Right cardiac atrium (tissue), 5 donors: ENCODE data around the gene SLC25A26. TPM values are rescaled to one million over a fixed set of nuclear protein-coding genes. Genes with fewer than 3 reads are reported as not detected.

Experiments
- ATAC-seq, 2 donors: fragments of 200-7000 bp; cut with Tn5 transposase; one replicate each; pipeline versions ENCODE4 v1.8.0 to v1.9.1; 2020; ENCODE audit warnings: moderate library complexity in 2 of 2, mild to moderate bottlenecking in 1 of 2
- DNase-seq, 3 donors: peaks; one replicate each; pipeline ENCODE4 v3.0.0-alpha.2; 2020
- H3K27ac ChIP-seq: one replicate; pipeline ENCODE4 v1.5.1; 2013; ENCODE audit warnings: mild to moderate bottlenecking, low read length, control low read depth, moderate library complexity
- H3K27me3 ChIP-seq: one replicate; pipeline ENCODE4 v1.6.1; 2013; ENCODE audit not compliant: control insufficient read depth, insufficient read depth
- H3K4me1 ChIP-seq: one replicate; pipeline ENCODE4 v1.6.1; 2013; ENCODE audit warnings: low read length; ENCODE audit not compliant: control insufficient read depth, insufficient read depth
- H3K4me3 ChIP-seq: one replicate; pipeline ENCODE4 v1.5.1; 2013; ENCODE audit warnings: low read length, control low read depth
- H3K9me3 ChIP-seq: one replicate; pipeline ENCODE4 v1.6.1; 2013; ENCODE audit warnings: low read length; ENCODE audit not compliant: control insufficient read depth
- WGBS: extraction: QIAGEN DNeasy Blood & Tissue Kit; methylation state at CpG from one replicate; pipeline ENCODE4 v1.1.7; 2013; 5-methylcytosine and 5-hydroxymethylcytosine counted together
- intact Hi-C, 4 donors: fragments of 100-400 bp; cut with DNase I; formaldehyde crosslinking; loops; one replicate each; pipeline versions ENCODE4 v1.11.0 to v1.14.0; 2022 to 2023
- polyA plus RNA-seq: library from polyadenylated mRNA; stranded (reverse); fragments of 200-250 nt; gene quantifications from one replicate; pipeline ENCODE4 v1.2.3, GENCODE V29; 2013
- total RNA-seq, 4 donors: library from RNA; stranded (reverse); fragmentation: NEBNext Ultra II Directional; extraction: Animal tissue kit (Norgen Biotek cat#: 25700); gene quantifications; one replicate each; pipeline ENCODE4 v1.2.1, GENCODE V29; 2021
- donor health status: healthy with polysubstance abuse.
- donor health status: DM: no; HTN: yes; CAD: no.
- donor health status: DM: no; HTN: no; CAD: no.
- donor health status: DM: no; HTN: yes; CAD: no; lungs with severe emphysema.
- donor health status: DM: yes; HTN: yes; CAD: no.

SLC25A26 gene
- total and polyA plus RNA-seq, 5 donors = 23.9 to 39.4 (median 28.4) TPM

DNA sequence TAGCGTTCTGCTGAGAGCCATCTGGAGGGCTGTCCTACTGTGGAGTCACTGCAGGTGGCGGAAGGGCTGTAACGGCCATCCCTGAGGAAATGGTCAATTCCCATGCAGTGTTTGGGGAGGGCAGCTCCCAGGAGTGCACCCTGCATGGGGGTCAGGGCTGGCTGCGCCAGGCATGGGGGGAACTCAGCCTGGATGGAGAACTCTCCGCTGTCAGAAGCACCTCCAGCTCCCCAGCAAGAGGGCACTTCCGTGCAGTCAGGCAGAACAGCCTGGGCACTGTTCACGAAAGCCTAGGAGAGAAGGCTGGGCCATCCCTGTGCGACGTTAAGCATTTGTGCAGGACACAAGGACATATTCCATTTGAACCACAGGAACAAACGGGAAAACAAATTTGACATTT lies 174.8 kb downstream of the SLC25A26 start:
- H3K27ac ChIP-seq = no peak overlapping the region

DNA sequence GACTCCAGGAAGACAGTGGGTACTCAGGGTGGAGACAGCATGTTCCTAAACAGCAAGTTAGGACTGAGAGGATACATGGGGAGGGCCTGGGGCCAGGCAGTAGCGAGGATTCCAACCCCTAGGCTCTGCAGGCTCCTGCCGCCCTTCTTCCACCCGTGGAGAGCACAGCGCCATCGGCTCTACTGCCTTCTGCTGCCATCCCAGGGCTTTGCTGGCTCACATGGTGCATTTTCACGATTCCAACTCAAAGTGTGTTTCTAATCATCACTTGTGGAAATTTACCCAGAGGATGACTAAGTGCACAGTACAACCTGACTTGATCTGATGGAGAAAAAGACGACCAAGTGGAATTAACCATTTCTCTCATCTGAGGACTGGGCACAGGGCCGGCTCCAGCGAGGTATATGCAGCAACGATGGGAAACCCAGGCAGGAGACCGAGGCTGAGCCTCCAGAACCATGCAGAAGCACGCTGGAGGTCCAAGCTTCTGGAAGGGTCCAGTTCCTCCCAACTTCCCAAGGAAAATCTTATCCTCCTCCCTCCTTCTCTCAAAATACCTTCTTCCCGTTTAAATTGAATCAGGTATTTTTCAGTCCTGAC lies 175.5 kb downstream of the SLC25A26 start:
- no peak overlapping the region for H3K27ac ChIP-seq

More for the DNA sequence above, 174.8 kb downstream of the SLC25A26 start:
- 92% methylated on average over 10 of the region's 10 CpGs for WGBS
- intact Hi-C loops = no loop called here
- no peaks in the 10 kb centered on the region for H3K9me3 ChIP-seq
- no peaks in the 10 kb centered on the region for H3K27me3 ChIP-seq
- ATAC-seq = no peak
- H3K4me3 ChIP-seq = no peak overlapping the region
- peaks cover 8% of the 10 kb centered on the region for H3K4me1 ChIP-seq
- DNase-seq = no peak

DNA sequence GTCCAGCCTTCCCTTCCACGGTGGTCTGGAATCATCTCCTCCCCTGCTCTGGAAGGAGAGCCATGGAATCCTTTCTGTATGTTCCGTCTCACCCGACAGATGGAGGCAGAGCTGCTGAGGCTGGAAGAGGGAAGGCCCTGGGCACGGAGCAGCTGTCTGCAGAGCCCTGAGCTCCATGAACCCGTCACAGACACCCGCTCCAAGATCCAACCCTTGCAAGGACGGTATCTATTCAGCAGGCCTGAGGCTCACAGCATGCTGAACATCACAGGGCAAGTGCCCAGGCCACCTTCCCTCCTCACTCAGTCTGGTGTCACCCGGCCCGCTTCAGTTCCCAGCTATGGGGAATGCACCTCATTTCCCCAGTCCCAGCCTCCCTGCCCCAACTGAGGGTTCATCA lies 176.1 kb downstream of the SLC25A26 start:
- Histone ChIP-seq H3K27ac (no peak overlapping the region), H3K27me3 (no peaks in the 10 kb centered on the region), H3K4me3 (no peak overlapping the region), H3K9me3 (no peaks in the 10 kb centered on the region), H3K4me1 (peaks cover 8% of the 10 kb centered on the region)
- DNase-seq (no peak), ATAC-seq (no peak)
- intact Hi-C loops = no loop called here
- 96% methylated on average over 9 of the region's 9 CpGs for WGBS

More for the DNA sequence above, 175.5 kb downstream of the SLC25A26 start:
- no peaks in the 10 kb centered on the region for H3K9me3 ChIP-seq
- 94% methylated on average over 13 of the region's 13 CpGs for WGBS
- intact Hi-C loops = no loop called here
- H3K4me1 ChIP-seq = peaks cover 8% of the 10 kb centered on the region
- DNase-seq (no peak), ATAC-seq (no peak)
- H3K27me3 ChIP-seq = no peaks in the 10 kb centered on the region
- H3K4me3 ChIP-seq = no peak overlapping the region

DNA sequence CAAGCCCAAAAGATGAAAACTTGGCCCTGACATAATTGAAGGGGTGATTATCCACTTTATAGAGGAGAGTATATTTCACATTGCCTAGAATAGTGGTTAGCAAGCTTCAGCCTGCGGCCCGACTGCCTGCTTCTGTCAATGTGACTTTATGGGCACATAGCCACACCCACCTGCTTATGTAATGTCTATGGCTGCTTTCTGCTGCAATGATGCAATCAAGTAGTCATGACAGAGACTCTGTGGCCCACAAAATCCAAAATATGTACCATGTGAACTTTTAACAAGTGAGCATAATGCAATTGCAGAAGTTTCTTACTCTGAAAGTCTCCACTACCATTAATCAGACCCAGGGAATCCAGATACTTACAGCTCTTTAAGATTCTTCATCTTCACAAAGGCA lies 176.9 kb downstream of the SLC25A26 start:
- DNase-seq (no peak), ATAC-seq (no peak)
- peaks cover 8% of the 10 kb centered on the region for H3K4me1 ChIP-seq
- WGBS = 80% methylated on average over 2 of the region's 2 CpGs
- H3K27me3 ChIP-seq = no peaks in the 10 kb centered on the region
- H3K4me3 ChIP-seq = no peak overlapping the region
- no peak overlapping the region for H3K27ac ChIP-seq
- no peaks in the 10 kb centered on the region for H3K9me3 ChIP-seq
- intact Hi-C loops = no loop called here

DNA sequence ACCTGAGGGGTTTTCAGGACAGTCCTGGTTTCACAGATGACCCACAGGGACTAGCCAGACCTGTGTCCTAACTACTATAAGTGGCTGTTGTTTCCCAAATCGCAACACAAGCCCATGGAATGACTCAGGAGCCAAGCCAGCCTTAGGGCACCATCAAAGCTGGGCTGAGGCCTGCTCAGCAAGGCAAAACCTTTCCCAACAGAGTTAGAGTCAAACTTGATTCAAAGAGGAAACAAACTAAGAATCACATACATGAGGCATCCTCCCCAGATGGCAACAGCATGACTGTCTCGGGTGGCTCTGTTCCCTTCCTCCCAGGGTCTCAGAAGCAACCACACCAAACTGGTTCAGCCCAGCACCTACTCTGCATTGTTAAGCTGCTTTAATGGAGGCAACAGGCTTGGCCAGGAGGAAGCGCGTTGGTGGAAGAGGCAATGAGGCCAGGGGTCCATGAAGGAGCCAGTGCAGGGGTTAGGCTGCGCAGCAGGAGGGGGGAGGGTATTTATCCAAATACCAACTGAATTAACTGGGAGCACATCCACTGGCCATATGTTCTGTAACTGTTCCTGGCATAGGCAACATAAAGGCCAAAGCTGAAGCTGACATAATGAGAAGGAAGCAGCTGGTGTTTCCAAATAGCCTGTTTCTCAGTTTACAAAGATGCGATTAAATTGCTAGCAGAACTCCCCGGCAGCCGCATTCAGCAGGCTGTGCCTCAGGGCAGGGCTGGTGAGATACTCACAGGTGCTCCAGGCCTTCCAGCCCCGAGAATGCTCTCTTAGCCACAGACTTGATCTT lies 177.6 kb downstream of the SLC25A26 start:
- no peak overlapping the region for H3K4me3 ChIP-seq
- no peaks in the 10 kb centered on the region for H3K27me3 ChIP-seq
- H3K27ac ChIP-seq = no peak overlapping the region
- no peak for ATAC-seq
- no peaks in the 10 kb centered on the region for H3K9me3 ChIP-seq
- H3K4me1 ChIP-seq = peaks cover 2% of the 10 kb centered on the region
- intact Hi-C loops = no loop called here
- DNase-seq = no peak
- WGBS = 94% methylated on average over 9 of the region's 9 CpGs

DNA sequence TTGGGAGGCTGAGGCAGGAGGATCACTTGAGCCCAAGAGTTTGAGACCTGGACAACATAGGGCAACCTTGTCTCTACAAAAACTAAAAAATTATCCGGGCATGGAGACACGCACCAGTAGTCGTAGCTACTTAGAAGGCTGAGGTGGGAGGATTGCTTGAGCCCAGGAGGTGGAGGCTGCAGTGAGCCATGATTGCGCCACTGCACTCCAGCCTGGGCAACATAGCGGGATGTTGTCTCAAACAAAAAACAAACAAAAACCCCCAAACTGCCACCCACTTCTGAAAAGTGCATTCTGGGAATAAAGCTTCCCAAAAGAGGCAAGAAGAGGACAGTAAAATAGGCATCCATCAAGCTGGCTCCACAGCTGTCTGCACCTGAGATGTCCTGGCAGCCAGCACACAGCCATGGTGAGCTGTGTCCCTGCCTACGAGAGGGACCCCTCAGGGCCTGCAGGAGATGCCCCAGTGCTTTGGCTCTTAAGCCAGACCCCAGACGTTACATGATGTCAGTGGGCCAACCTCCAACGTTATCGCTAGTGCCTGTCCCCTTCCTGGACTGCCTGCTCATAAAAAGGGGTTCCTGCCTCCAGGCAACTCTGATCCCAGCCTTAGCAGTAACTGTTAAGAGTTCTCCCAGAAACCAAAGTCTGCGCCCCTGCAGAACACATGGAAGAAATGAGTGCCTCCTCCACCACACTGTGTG lies 178.9 kb downstream of the SLC25A26 start:
- Histone ChIP-seq H3K27ac (no peak overlapping the region), H3K4me3 (no peak overlapping the region), H3K27me3 (no peaks in the 10 kb centered on the region), H3K4me1 (no peaks in the 10 kb centered on the region), H3K9me3 (no peaks in the 10 kb centered on the region)
- no peak for DNase-seq
- no peak for ATAC-seq
- intact Hi-C loops = loop anchor here in 3 of 4 donors (2.0 to 10.0 kb wide), 3 partner anchors 355 to 421 kb away; no protein-coding TSS in a partner anchor
- WGBS = 90% methylated on average over 10 of the region's 10 CpGs

DNA sequence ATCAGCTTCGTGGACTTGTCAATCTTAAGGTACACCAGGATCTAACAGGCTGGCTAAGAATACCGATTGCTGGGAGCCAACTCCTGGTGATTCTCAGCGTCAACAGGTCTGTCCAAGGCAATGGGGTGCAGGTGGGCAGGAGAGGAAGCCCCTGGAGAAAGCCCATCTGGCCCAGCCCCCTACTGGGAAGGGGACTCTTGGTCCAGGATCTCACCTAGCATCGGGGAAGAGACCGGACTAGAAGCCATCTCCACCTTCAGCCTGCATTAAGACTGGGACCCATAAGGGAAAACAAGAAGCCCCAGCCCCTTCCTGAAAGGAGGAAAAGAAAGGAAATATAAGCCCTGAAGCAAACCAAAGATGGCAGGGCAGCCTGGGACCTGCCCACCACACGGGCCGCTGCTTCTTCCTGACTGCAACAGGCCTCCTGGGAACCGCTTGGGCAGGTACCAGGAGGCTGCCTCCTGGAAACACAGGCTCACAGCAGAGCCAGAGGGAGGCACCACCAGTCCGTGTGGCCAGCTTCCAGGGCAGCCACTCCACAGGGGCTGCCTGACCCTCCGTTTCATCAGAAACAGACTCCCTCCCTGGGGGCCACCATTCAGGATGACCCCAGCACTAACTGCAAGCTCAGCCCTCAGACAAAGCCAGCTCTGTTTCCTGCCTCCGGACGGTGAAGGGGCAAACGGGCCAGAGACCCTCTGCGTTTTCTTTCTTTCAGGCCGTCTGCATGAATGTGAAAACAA lies 179.8 kb downstream of the SLC25A26 start:
- H3K4me3 ChIP-seq = no peak overlapping the region
- ATAC-seq = peak in 1 of 2 donors; percentile 11
- no peaks in the 10 kb centered on the region for H3K4me1 ChIP-seq
- intact Hi-C loops = loop anchor here in 3 of 4 donors (2.0 to 10.0 kb wide), 3 partner anchors 354 to 420 kb away; no protein-coding TSS in a partner anchor
- no peak for DNase-seq
- no peaks in the 10 kb centered on the region for H3K27me3 ChIP-seq
- 84% methylated on average over 15 of the region's 15 CpGs for WGBS
- H3K9me3 ChIP-seq = no peaks in the 10 kb centered on the region
- H3K27ac ChIP-seq = no peak overlapping the region

DNA sequence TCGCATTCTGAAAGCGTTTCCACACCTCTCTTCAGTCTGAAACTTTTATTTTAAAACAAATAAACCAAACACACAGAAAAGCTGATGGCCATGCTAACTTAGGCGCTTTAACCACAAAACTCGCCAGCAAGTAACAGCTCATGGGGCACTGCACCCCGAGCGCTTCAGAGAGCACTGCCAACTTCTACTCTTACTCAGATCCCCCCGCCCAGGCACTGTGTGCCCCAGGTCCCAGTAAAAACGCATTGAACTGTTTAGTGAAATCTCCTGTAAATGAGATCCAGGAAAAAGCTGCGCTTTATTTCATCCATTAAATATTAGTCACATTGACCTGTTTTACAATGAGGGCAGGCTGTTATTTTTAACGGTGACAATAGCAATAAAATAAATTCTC lies 180.4 kb downstream of the SLC25A26 start:
- DNase-seq (no peak), ATAC-seq (no peak)
- Histone ChIP-seq H3K4me3 (no peak overlapping the region), H3K4me1 (no peaks in the 10 kb centered on the region), H3K9me3 (no peaks in the 10 kb centered on the region), H3K27me3 (no peaks in the 10 kb centered on the region), H3K27ac (no peak overlapping the region)
- WGBS = 79% methylated on average over 10 of the region's 10 CpGs
- intact Hi-C loops = loop anchor here in 3 of 4 donors (2.0 to 10.0 kb wide), 3 partner anchors 354 to 420 kb away; no protein-coding TSS in a partner anchor

DNA sequence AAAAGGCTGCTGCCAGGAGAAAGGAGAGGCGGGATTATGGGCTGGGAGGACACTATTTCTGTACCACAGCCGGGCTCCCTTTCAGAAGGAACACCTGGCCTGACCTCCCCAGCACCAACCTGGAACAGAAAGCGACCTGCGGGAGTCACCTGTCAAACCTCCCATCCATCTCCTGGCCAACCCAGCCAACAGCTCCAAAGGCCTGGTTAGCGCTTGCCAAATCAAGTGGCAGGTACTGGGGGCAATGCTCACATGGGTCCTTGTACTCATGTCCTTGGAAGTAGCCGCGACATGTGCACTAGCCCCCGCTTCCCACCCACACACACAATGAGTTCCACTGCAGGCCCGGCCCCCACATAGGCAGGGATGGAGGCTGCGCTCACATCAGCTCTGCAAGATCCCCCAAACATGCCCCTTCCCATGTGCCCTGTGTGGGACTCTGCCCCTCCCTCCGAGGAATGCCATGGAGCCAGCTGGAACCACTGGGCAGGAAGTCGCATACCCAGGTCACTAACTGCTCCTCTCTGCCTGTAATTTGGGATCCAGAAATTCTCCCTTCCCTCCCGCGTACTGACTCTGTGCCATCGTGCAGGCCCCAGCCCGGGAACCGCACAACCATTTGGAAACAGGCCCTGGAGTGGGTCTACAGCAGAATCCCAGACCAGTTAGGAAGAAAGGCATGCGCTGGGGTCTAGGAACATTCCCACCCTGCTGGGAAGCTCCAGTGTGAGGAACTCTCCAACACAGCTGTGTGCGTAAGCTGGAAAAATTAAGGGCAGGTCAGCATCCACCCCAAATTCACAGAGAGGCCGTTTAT lies 181.1 kb downstream of the SLC25A26 start:
- H3K4me3 ChIP-seq = no peak overlapping the region
- no peaks in the 10 kb centered on the region for H3K9me3 ChIP-seq
- no peak for DNase-seq
- WGBS = 88% methylated on average over 20 of the region's 20 CpGs
- intact Hi-C loops = loop anchor here in 3 of 4 donors (2.0 to 10.0 kb wide), 3 partner anchors 353 to 419 kb away; no protein-coding TSS in a partner anchor
- no peak overlapping the region for H3K27ac ChIP-seq
- H3K4me1 ChIP-seq = no peaks in the 10 kb centered on the region
- no peak for ATAC-seq
- no peaks in the 10 kb centered on the region for H3K27me3 ChIP-seq
